HL-60/S4 treated with retinoic acid at 250 ng/mL for 4 days and 3 days (cell line): Measurements from ENCODE around the gene UTP25.
"Not testable (repeated sequence)": the region's sequence is repeated elsewhere in the genome, so short reads cannot be mapped to it uniquely, and the experiment has no call there.

Experiments used
- in situ Hi-C: fragments of 300-500 bp; cut with MboI; formaldehyde crosslinking; loops from 2 replicates; pipeline ENCODE4 v1.7.0; 2022; ENCODE audit warnings: low sequenced_read_pairs

The UTP25 gene

DNA sequence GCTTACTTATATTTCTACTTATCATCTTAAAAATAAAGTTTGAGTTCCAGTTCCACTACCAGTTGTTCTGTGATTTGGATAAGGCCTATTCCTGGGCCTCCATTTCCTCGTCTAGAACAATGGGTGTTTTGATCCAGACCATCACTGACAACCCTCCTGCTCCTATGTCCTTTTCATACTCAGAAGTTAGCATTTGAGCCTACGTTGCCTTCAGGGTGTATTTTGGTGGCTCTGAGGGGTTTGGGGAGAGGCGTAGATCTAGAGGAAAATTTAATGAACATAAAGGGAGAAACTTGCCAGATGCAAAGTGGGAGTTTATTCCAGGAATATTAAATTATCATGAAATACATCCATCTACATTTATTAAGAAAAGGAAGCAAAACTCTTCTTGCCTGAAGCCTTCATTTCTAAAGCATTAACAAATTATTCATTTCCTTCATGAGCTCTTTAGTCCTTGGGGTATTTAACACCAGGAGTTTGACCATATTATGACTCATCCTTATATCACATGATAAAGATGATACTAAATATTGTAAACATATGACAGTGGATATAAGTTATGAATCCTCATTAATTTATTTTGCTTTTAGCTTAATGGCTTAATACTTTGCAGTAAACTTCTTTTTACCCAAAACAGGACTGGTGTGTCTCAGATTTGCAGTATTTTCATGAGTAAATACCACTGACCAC is 63.0 kb downstream of the UTP25 start:
- in situ Hi-C loops, result no loop called here

DNA sequence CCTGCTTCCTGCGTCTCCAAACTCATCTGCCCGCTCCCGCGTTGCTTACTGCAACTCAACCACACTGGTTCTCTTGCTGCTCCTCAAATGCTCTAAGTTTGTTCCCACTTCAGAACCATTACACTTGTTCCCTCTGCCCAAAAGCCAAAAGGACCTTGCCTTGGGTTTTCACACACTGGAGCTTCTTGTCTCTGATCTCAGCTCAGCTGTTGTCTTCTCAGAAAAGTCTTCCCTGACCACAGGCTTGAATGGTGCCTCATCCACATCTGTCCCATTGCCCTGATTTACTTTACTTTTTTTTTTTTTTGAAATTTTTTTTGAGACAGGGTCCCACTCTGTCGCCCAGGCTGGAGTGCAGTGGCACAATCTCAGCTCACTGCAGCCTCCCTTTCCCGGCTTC is 66.0 kb downstream of the UTP25 start:
- in situ Hi-C loops, result no loop called here

DNA sequence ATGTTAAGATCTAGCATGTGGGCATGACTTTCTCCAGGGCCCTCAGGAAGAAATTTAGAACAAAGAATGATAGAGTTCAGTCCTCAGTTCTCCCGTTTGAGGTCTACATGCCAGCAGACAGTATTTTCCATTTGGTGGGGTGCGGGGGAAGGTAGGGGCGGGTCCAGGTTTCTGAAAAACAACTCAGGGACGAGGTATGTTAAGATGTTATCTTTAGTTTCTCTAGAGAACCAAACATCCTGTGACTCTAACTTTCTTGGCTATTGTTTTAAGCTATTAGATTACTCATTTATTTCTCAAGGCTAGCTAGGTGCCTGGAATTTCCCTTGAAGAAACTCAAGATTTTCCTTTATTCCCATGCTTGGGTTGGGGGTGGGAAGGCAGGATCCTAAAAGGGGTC is 67.9 kb downstream of the UTP25 start:
- in situ Hi-C loops, result no loop called here

DNA sequence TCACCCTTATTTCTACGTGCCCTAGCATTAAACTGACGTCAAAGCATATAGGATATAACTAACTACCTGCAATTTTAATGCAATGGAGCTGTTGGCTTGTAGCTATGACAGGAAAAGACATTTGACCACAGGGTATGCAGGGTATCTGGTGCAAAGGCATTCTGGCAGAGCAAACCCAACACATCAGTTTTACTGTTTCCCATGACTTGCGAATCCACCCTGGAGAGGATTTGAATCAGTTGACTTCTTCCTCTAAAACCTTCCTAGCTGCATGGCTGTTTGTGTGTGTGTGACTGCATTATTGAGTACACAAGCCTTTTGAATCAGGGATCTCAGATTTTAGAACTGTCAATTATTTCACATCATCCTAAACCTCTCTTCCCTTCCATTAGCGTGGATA is 68.6 kb downstream of the UTP25 start:
- in situ Hi-C loops, result no loop called here

DNA sequence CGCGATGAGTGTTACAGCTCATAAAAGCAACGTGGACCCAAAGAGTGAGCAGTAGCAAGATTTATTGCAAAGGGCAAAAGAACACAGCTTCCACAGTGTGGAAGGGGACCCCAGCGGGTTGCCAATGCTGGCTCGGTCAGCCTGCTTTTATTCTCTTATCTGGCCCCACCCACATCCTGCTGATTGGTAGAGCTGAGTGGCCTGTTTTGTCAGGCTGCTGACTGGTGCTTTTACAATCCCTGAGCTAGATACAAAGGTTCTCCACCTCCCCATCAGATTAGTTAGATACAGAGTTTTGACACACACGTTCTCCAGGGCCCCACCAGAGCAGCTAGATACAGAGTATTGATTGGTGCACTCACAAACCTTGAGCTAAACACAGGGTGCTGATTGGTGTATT is 70.5 kb downstream of the UTP25 start:
- in situ Hi-C loops, result not testable (repeated sequence)

DNA sequence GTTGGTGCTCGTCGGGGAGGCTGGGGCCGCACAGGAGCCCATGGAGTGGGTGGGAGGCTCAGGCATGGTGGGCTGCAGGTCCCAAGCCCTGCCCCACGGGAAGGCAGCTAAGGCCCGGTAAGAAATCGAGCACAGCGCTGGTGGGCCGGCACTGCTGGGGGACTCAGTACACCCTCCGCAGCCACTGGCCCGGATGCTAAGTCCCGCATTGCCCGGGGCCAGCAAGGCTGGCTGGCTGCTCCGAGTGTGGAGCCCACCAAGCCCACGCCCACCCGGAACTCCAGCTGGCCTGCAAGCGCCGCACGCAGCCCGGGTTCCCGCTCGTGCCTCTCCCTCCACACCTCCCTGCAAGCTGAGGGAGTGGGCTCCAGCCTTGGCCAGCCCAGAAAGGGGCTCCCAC is 71.1 kb downstream of the UTP25 start:
- in situ Hi-C loops, result not testable (repeated sequence)

DNA sequence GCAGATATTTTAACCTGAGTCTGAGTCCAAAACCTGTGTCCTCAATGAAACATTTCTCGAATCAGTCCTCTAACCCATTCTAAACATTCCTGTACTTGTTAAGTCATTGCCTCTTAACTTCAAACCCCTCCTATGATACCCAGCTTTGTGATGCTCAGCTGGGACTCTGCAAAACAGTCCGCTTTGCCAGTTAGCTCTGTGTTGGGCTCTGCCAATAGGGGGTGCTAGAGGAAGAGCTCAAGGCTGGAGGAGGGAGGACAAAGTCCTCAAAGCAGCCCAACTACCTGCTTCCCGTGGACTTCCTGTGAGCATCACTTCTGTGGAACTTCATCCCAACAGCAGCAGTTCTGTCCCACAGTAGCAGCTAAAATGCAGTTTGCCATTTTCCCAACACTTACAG is 72.2 kb downstream of the UTP25 start:
- in situ Hi-C loops, result no loop called here

DNA sequence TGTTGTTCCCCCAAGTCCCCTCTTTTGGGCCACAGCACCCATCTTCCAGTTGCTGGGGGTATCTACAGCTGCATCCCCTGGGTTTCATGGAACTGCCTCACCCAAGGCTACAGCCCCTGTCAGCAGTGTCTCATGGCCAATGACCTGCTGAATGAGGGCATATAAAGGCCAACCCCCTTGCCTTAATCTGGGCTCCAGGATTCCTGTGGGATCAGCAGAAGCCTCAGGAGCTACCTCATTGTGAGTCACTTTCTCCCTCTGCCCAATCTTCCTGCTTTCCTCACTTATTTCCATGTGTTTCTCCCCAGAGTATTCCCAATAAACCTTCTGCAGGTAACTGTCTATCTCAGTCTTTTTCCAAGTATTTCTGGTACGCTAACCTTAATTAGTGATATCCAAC is 73.0 kb downstream of the UTP25 start:
- in situ Hi-C loops, result no loop called here

DNA sequence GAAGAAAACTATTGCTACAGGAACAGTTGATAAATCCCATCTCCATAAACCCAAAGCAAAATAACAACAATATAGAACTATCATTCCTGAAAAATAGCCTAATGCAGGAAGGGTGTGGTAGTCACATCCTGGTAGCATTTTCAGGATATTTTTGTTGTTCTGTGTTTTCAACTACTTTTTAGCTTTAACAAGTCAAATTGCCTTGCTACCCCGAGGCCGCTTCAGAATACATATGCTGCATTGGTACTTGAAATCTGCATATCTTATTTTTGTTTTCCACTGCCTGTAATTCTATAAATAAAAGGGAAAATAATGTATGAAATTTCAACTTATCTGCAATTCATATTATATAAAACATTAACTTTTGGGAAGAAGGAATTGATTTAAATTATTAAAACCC is 73.4 kb downstream of the UTP25 start:
- in situ Hi-C loops, result no loop called here

DNA sequence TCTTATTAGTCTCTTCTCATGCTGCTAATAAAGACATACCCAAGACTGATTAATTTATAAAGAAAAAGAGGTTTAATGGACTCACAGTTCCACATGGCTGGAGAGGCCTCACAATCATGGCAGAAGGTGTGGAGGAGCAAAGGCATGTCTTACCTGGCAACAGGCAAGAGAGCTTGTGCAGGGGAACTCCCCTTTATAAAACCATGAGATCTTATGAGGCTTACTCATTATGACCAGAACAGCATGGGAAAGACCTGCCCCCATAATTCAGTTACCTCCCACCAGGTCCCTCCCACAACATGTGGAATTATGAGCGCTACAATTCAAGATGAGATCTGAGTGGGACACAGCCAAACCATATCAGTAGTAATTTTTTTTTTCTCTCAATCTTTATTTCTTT is 77.0 kb downstream of the UTP25 start:
- in situ Hi-C loops, result not testable (repeated sequence)
